HPDE6-E6E7 (cell line): Measurements from ENCODE around the gene EEF1G.
"Not testable (repeated sequence)": the region's sequence is repeated elsewhere in the genome, so short reads cannot be mapped to it uniquely, and the experiment has no call there.

Source experiments
- DNase-seq: peaks from one replicate; pipeline ENCODE4 v3.0.0; 2011; ENCODE audit warnings: missing footprints; ENCODE audit errors: extremely low spot score

EEF1G gene

DNA sequence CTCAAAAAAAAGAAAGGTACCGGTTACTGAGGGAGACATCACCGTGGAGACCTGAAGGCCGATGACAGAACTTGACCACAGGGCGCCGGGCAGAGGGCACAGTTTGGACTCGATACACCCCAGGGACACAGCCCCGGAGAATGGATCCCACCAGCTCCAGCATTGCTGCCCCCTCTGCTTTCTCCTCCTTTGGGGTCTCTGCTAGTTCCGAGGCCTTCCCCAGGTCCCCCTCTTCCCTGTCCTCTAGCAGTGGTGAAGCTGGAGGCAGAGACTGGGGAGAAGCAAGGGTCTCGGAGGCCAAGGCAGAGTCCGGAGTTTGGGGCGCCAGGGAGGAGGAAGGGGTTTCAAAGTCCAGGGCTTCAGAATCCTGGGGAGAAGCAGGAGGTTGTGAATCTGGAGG, 4.8 kb upstream of the EEF1G start:
- no peak for DNase-seq

DNA sequence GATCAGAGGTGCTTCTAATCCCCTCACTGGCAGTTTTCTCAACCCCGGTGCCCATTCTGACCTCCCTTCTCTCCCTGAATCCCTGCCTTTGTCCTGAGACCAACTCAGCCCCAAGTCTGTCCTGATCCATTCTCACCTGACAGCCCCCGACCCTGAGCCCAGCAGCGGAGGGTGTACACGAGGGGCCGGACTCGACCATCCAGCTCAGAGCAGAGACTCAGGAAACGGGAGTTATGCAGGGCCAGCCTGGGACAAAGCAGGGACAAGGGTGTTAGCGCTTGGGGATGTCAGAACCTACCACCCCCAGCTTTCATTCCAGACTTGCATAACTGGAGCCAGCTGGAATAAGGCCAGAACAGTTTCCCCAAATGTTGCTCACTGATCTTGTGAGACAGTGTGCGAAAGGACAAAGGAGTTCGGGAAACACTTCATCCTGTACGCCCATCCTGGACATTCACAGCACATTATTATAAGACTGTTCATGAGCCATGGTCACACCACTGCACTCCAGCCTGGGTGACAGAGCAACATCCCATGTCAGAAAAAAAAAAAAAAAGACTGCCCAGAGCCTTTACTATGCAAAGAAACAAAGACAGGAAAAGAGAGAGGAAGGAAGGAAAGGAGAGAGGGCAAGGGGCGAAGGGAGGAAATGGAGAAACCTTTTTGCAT, 3.5 kb upstream of the EEF1G start:
- no peak for DNase-seq

DNA sequence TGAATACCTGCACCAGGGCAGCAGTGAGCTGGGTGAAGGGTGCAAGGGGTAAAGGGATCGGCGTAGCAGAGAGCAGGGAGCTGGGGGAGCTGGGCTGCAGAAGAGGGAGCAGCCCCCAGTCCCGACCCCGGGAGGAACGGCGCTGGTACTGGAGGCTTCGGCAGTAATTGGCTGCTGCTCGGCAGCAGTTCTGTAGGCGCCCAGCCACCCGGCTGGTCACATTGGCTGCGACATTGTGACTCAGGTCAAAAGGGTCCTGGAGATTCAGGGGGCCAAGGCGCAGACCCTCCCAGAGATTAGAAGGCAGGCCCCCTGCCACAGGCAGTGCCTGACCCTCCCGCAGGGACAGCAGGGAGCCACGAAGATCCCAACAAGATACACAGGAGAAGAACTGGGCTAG, 2.1 kb upstream of the EEF1G start:
- no peak for DNase-seq

DNA sequence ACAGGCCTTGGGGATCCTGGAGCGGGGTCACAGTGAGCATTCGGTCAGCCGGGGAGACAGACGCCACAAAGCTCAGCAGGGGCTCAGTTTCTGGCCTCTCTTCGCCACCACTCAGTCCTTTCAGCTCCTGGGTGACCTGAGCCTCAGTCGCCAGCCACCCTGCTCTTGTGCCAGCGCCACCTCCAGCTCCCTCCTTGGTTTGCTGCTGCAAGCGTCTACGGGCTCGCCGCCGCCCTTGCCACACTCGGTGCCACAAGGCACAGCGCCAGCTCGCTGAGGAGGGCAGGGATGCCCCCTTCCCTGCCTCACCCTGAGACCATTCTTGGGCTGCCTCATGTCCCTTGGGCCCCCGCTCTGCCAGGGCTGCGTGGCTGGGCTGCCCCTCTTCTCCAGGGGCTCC, 1.5 kb upstream of the EEF1G start:
- DNase-seq = no peak

DNA sequence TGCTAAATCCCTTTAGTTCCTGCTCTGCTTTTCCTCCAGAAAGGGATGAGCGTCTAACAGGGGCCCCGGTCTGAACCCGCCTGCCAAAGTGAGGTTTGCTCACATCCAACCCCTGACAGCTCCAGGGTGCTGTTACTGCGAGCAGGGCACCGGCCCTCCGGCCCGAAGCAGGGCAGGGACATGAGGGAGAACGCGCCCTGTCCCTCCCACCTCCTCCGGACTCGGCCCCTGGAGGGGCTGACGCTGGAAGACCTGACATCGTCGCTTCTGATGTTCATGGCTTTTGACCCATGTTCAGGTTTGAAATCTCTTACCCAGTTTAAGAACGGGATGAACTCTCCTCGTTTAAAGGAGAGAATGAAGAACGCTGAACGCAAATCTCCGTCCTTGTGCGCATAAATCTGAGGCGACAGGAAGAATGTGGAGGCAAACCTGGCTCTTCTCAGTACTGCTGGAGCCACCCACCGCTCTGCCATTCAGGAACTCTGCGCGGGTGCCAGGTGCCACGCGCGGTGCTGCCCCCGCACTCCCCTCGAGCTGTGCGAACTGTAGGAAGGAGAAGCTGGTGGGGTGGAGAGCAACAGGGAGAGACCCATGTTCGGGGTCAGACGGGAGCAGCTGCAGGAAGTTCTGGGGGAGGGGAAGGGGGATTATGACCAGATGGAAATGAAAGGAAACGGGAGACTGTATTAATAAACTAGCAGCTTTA, 826 bp upstream of the EEF1G start:
- DNase-seq = no peak

DNA sequence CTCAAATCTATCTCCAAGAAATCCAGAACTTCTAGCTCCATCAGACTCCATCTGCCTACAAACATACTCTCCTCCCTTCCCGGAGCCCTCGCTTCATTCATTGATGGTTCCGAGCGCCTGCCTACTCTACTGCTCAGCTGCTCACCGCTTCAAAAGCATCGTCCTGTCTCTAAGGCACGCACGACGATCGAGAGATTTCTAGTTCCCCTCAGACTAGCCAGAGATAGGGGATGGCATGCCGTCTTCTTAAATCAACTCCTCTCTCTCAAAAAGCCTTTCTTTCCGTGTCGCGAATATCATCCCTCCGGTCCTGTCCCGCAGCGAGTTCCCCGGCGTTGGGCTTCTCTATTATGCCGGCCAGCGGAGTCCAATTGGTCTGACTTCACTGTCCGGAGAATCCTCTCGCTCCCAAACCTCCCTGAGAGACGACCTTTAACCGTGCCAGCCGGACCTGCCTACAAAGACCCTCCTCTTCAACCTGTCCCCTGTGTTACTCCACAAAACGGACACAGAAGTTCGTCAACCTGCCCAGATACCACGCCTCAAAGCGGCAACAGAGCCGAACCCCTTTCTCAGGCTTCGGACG, 592 bp downstream of the EEF1G start:
- DNase-seq = peak; percentile 79

DNA sequence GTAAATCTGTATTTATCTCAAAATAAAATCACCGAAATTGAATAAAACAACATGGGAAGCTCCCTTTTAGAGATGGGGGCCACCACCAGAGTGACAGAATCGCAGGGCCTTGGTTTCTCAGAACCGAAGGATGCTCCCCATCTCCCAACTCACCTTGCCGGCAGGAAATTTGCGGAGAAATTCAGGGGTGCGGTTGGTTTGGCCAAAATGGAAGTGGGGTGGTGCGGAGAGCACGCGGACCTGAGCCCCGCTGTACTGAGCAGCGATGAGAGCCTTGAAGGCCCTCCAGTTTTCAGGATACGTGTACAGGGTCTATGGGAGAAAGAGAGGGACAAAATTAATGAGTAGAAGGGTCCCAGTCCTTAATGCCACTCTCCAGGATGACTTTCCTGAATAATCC, 1.3 kb downstream of the EEF1G start:
- DNase-seq = no peak

DNA sequence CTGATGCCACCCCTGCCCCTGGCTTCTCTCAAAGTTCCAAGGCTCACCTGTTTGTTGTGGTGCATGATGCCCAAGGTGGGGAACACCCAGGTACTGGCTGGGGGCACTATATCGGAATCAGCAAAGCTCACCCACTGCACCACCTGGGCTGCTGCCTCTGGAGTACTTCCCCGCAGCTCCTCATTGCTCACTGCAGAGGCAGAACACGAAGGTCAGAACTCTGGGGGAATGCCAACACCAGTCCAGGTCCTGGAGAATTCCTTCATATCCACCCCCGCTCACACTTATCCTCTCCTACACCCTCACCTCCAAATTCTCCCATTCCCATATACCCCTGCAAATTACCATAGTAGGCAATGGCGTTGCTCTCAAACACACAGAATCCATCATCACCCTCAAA, 2.2 kb downstream of the EEF1G start:
- DNase-seq = not testable (repeated sequence)

DNA sequence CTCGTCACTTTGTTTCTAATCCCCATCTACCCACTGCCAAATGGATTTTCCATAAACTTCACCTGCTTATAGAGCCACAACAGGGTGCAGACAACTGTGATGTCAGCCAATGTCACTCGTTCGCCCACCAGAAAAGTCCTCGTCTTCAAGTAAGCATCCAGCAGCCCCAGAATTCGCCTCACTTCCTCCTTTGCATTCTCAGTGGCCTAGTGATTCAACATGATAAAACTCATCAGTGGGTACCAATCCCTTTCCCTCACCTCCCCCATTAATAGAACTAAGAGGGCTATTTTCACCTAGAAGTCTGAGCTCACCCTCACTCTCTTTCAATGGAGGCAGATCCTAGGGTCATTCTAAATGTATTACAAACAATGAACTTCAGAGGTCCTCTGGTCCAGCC, 2.8 kb downstream of the EEF1G start:
- DNase-seq = not testable (repeated sequence)

DNA sequence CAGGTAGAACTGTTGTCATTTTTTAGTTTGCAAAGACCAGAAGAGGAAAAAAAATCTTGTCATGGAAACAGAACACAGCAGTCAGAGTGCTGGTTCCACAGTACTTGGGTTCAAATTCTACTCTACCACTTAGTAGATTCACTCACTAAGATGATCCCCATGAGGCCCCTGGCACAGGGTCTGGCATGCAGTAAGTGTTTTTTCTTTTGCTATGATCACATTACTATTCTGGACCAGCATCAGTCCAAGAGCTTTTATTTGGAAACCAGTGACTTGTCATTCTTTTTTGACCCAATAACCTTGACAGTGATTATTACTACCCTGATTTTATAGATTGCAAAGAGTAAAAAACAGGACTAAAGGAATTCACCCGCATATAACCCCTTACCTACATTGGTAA, 4.1 kb downstream of the EEF1G start:
- no peak for DNase-seq

DNA sequence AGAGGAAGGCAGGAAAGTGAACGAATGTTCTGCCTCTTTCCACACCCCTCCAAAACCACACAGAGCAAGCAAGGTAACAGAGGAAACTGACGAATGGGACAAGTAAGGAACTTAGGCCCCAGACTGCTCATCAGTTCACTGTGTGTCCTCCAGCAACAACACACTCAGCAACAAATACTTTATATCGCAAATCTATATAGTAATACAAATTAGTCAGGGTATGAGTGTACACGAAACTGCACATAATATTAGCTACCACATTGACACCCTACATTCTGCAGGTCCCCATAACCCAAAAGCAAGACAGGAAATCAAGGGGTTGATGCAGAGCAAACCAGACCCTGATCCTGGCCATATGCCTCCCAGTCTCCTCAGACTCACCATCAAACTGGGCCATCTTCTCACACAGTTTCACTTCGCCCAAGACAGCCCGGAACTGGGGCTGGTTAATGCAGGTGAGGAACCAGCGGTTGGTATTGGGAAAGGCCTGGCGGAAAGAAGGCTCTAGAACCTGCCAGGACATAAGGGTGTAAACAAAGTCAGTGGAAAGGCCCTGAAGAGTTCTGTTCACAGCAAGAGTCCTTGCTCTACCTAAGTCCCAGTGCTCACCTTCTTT, 6.6 kb downstream of the EEF1G start:
- no peak for DNase-seq

DNA sequence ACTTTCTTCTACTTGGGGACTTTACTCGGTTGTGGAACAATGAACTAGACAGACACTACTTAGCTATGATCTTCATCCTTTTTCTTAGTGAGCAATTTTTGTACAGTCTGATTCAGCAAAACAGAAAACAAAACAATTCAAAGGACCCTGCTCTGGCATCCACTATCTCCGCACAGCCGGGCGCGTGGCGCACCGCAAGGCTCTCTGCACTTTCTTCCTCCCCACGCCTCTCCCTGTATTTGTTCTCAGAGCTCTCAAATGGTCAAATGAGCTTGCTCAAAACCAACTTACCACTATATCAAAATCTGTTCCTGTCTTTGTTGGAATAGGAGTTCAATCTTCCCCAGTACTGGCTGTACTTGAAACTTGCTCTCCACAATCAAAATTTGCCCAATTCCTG, 7.4 kb downstream of the EEF1G start:
- DNase-seq = no peak

DNA sequence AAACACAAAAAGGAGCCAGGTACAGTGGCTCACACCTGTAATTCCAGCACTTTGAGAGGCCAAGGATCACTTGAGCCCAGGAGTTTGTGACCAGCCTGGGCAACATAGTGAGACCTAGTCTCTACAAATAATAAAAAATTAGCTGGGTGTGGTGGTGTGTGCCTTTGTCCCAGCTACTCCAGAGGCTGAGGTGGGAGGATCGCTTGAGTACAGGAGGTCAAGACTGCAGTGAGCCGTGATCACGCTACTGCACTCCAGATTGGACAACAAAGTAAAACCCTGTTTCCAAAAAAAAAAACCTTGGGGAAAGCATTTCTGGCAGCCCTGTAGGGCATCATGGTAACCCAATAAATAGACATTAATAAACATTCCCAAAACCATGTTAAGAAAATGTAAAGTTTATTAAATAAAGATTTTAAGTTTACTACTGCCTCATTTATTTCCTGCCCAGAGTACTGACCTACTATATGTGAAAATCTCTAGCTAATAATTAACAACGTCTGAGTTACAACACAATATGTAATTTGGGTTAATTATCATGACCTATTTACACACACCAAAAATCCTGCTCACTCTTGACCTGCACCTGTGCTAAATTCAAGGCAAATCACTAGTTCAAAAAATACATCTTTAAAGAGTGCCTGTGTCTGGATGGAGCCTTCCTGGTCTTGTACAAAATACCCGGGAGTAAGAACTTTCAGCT, 8.4 kb downstream of the EEF1G start:
- no peak for DNase-seq

DNA sequence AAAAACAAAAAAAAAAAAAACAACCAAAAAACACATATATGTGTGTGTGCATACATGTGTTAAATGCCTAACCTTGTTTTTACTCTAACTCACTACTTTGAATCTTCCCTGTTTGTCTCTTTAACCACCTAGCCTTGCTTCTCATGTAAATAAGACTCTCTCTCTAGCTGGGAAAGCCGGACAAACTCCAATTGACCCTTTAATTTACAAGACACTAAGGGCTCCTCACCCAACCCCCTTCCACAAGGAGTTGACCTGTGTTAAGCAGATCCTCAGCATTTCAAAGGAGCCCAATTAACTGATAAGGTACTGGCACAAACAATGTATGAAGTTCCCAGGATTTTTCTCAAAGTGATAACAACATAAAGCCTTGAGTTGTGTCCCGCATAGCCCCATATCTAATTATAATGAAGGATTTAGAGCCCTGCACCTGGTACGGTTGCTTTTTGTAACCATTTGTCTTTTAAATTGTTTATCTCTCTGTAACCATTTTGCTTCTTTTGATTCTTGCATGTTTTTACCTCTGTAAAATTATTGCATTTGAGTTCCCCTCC, 11.9 kb downstream of the EEF1G start:
- DNase-seq = not testable (repeated sequence)

DNA sequence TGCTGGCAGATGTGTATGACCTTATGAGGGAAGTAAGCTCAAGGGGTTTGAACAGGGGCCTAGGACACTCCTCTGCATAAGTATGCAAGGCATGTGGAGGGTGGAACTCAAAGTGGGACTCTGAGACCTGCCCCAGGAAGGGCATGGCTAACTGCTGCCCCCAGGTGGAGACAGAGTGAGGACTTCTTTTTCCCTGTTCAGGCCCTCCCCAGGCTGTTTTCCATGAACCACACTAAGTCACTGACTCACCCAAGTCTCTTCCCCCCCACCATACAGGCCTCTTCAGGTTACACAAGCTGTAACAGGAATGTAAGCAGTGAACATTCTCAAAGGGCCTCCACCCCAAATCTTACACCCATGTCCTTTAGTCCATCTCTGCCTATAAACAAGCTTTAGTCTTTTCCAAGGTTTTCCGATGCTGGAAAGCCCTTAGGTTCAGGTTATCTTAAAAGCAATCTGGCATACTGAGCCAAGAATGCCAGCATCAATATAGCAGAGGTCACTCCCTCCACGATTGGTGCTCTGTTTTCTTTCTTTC, 13.1 kb downstream of the EEF1G start:
- DNase-seq = no peak

DNA sequence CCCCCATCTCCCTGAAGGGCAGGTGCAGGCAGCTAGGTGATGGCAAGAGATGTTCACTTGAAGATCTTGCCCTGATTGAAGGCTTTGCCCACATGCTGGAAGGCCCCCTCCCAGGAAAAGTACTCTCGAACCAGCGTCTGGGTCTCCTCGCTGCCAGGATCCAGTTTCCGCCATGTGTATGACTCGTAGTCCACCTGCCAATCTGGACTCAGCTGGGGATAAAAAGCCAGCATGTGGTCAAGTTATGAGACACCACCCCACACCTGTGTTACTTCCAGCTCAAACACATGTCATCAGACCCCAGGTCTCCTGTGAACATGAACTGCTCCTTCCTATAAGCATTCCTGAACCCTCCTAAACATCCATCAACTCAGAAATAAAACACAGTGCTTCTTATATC, 14.1 kb downstream of the EEF1G start:
- not testable (repeated sequence) for DNase-seq

DNA sequence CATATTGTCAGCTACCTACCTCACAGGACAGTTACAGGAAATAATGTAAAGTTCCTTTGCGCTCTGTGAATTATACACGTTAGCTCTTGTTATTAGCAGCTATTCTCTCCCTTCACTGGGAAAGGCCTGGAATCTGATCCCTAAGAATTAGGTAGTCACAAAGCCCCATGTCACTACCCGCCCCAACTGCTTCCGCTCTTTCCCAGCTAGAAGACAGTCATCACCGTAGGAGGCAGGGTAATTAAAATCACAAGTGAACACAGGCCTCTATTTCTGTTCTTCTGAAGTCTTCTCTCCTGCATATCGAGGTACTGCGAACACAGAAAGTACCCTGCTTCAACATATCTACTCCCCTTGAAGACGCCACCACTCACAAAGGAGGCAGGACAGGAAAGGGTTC, 14.5 kb downstream of the EEF1G start:
- no peak for DNase-seq

DNA sequence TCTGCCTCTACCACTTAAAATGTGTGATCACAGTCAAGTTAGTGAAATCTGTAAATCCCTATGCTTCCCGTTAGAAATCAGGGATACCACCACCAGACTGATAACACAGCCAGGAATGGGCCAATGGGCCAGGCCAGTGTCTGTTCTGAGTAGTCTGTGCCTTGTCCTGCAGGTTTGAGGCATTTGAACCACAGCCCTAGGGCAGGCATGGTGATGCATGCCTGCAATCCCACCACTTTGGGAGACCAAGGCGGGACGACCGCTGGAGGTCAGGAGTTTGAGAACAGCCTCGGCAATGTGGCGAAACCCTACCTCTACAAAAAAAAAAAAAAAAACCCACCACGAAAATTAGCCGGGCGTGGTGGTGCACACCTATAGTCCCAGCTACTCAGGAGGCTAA, 15.0 kb downstream of the EEF1G start:
- no peak for DNase-seq

DNA sequence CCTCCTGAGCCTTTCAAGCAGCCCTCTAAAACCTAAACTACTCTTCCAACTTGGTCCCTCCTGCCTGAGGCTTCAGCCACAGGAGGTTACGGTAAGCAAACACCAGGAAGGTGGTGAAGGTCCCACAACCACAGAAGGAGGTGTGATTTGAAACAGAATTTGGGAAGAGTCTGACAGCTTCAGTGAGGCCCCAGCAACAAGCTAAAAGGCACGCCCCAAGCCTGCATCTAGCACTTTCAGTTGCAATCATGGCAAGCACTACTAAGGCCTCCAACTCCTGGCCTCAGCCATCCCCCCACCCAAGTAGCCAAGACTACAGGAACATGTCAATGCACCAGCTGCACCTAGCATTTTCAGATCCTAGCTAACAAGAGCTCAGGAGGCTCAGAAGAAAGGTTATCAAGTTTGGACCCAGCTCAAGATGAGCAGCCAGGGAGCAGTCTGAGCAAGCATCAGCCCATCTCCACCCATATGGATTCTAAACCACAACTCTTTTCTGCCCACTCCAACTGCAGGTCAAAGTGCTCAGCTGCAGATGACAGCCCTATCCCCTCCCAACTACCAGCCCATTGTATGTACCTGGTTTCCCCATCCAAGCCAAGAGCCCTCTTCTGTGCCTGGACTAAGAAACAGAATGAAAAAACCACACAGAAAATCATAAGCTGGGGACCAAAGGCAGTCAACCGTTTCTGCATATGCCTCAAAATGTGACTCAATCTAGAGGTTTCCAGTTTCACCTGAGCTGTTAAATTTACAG, 16.6 kb downstream of the EEF1G start:
- no peak for DNase-seq

DNA sequence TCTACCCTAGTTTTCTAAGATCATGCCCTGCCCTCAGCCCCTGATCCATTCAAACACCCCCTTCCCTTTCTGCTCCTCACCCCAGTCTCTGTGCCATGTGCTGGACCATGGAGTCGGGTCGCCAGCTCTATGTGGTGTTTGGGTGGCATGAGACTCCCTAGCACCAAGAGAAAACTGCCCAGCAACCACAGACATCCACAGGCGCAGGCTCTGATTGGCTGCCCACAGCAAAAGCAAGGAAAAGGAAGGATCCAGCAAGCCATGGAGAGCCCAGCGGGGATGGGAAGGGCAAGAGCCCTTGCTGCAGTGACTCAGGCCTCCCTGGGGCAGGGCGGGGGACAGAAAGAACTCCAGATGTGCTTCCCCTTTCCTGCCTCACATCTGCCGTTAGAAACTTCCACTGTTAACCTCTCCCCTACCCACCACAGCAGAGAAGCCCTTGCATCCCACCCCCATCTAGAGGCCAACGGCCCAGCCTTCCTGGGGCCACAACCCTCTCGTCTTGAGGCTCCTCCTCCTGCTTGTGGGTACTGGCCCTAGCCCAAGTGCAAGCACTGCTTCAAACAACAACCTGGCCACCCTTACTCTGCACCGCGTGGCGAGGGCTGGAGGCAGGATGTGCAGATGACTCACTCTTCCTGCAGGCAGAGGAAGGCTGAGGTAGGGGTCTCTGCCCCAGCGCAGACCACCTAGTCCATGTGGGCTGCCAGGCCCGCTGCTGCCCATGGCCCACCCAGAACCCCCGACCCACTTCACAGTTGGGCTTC, 17.4 kb downstream of the EEF1G start:
- no peak for DNase-seq
